PC-3 (cell line): ENCODE data around the gene MYO7A.

Experiments
- EZH2 ChIP-seq: fragments of 300-600 bp; sonication (generic); IDR thresholded peaks from one replicate; pipeline ENCODE4 v1.6.1; 2017; ENCODE audit warnings: antibody characterized with exemption, mild to moderate bottlenecking, low read length; ENCODE audit not compliant: unreplicated experiment
- EZH2phosphoT487 ChIP-seq: fragments of 300-600 bp; sonication (generic); IDR thresholded peaks from 2 replicates; pipeline ENCODE4 v1.6.1; 2018; ENCODE audit warnings: mild to moderate bottlenecking, antibody characterized with exemption, low read length, borderline replicate concordance

DNA sequence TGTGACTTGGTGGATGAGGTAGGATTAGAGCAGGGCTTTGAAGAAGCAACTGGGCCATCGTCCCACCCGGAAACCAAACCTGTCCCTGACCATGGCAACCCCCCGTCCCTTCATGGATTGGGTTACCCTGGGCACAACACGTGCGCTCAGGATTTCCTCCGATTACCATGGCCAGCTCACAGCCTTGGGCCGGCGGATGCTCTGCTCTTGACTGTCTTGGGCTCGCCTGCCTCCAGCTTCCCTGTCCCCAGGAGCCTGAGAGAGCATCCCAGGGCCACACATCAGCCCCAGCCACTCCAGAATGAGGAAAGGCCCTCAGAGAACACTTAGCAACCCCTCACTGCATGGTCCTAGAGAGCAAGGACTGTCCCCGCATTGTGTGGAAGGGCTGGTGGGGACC lies 22.8 kb downstream of the MYO7A start:
- no peak for TF ChIP-seq EZH2phosphoT487
- TF ChIP-seq EZH2 = no peak
